Hepatocyte (in vitro differentiated cells): ENCODE data around the gene FBN1. TPM values are rescaled to one million over a fixed set of nuclear protein-coding genes. Genes with fewer than 3 reads are reported as not detected.
A peak's percentile ranks its signal among the peaks of the same experiment; 100 is the strongest.

Experiments used
- DNase-seq: peaks from one replicate; pipeline ENCODE4 v3.0.0-alpha.2; 2016; ENCODE audit warnings: low spot score
- H2AFZ ChIP-seq: fragments of 200-600 bp; sonication (generic); 2 replicates; pipeline ENCODE4 v1.6.0; 2016; ENCODE audit warnings: antibody characterized with exemption, mild to moderate bottlenecking
- H3K27ac ChIP-seq: fragments of 200-600 bp; sonication (generic); 2 replicates; pipeline ENCODE4 v1.5.1; 2016; ENCODE audit warnings: mild to moderate bottlenecking
- H3K27me3 ChIP-seq: fragments of 200-600 bp; sonication (generic); 2 replicates; pipeline ENCODE4 v1.6.1; 2016
- H3K36me3 ChIP-seq: fragments of 200-600 bp; sonication (generic); replicated peaks from 2 replicates; pipeline ENCODE4 v1.5.1; 2016; ENCODE audit warnings: low read depth; ENCODE audit not compliant: insufficient read depth
- H3K4me1 ChIP-seq: fragments of 200-600 bp; sonication (generic); 2 replicates; pipeline ENCODE4 v1.5.1; 2016; ENCODE audit warnings: mild to moderate bottlenecking, moderate library complexity; ENCODE audit not compliant: insufficient read depth
- H3K4me2 ChIP-seq: fragments of 200-600 bp; sonication (generic); 2 replicates; pipeline ENCODE4 v1.6.0; 2016
- H3K4me3 ChIP-seq: fragments of 200-600 bp; sonication (generic); 2 replicates; pipeline ENCODE4 v1.5.1; 2016; ENCODE audit warnings: mild to moderate bottlenecking
- H3K79me2 ChIP-seq: fragments of 200-600 bp; sonication (generic); 2 replicates; pipeline ENCODE4 v1.6.0; 2017; ENCODE audit warnings: mild to moderate bottlenecking
- H3K9me2 ChIP-seq: fragments of 200-600 bp; sonication (generic); replicated peaks from 2 replicates; pipeline ENCODE4 v1.6.0; 2017; ENCODE audit warnings: mild to moderate bottlenecking; ENCODE audit not compliant: insufficient read depth
- H3K9me3 ChIP-seq: fragments of 200-600 bp; sonication (generic); 2 replicates; pipeline ENCODE4 v1.5.1; 2016; ENCODE audit warnings: low read depth, mild to moderate bottlenecking
- H4K20me1 ChIP-seq: fragments of 200-600 bp; sonication (generic); 2 replicates; pipeline ENCODE4 v1.6.0; 2016; ENCODE audit warnings: mild to moderate bottlenecking; ENCODE audit not compliant: insufficient read depth, poor library complexity, severe bottlenecking
- CTCF ChIP-seq: fragments of 200-600 bp; sonication (generic); IDR thresholded peaks from 2 replicates; pipeline ENCODE4 v1.5.1; 2016; ENCODE audit warnings: antibody characterized with exemption, mild to moderate bottlenecking; ENCODE audit not compliant: poor library complexity
- EZH2 ChIP-seq: fragments of 200-600 bp; sonication (generic); IDR thresholded peaks from 2 replicates; pipeline ENCODE4 v1.6.1; 2016; ENCODE audit warnings: antibody characterized with exemption, mild to moderate bottlenecking, borderline replicate concordance
- EZH2phosphoT487 ChIP-seq: fragments of 200-600 bp; sonication (generic); IDR thresholded peaks from one replicate; pipeline ENCODE4 v1.6.1; 2018; ENCODE audit warnings: antibody characterized with exemption, mild to moderate bottlenecking, low read depth, moderate library complexity; ENCODE audit not compliant: unreplicated experiment, severe bottlenecking
- WGBS: methylation state at CpG from one replicate; pipeline ENCODE4 v1.1.6; 2016; ENCODE audit warnings: low lambda C conversion rate; ENCODE audit errors: missing lambda C conversion rate; 5-methylcytosine and 5-hydroxymethylcytosine counted together
- polyA plus RNA-seq: library from polyadenylated mRNA; unstranded; fragments of >200 nt; fragmentation: Nextera tagmentation; extraction: Ambion mirVana; gene quantifications from 2 replicates; pipeline ENCODE4 v1.2.1, GENCODE V29; 2016
- total RNA-seq: library from RNA; depleted of rRNA; stranded (reverse); fragments of >200 nt; gene quantifications from 2 replicates; pipeline ENCODE4 v1.2.3, GENCODE V29; 2014

FBN1 gene
- total and polyA plus RNA-seq, 2 experiments from 2014 or later, result 76.6 to 199 TPM

- no peaks in the 10 kb centered on the region for H3K79me2 ChIP-seq
Measured at GRCh38 chr15:48592933-48593332, 52.6 kb downstream of the FBN1 start.

GRCh38 chr15:48592221-48592731 is 53.2 kb downstream of the FBN1 start:
- 60% methylated on average over 2 of the region's 2 CpGs for WGBS
- Histone ChIP-seq H3K4me3 (no peak overlapping the region), H3K27ac (peak overlapping the region; percentile 54), H2AFZ (no peak overlapping the region), H3K9me3 (no peaks in the 10 kb centered on the region), H4K20me1 (no peaks in the 10 kb centered on the region), H3K36me3 (no peaks in the 10 kb centered on the region), H3K27me3 (no peaks in the 10 kb centered on the region), H3K4me2 (no peak overlapping the region), H3K4me1 (no peaks in the 10 kb centered on the region), H3K9me2 (no peaks in the 10 kb centered on the region), H3K79me2 (no peaks in the 10 kb centered on the region)
- peak; percentile 25 for DNase-seq
- TF ChIP-seq EZH2, result no peak

More at GRCh38 chr15:48592933-48593332, 52.6 kb downstream of the FBN1 start:
- no peaks in the 10 kb centered on the region for H3K4me1 ChIP-seq
- DNase-seq, result no peak
- no peak overlapping the region for H3K4me3 ChIP-seq
- H2AFZ ChIP-seq, result no peak overlapping the region
- H3K9me3 ChIP-seq, result no peaks in the 10 kb centered on the region
- TF ChIP-seq EZH2phosphoT487, result no peak
- TF ChIP-seq EZH2, result no peak
- TF ChIP-seq CTCF, result no peak
- no peaks in the 10 kb centered on the region for H3K27me3 ChIP-seq
- peak overlapping the region; percentile 12 for H3K27ac ChIP-seq
- no peaks in the 10 kb centered on the region for H3K36me3 ChIP-seq
- H3K4me2 ChIP-seq, result no peak overlapping the region
- no peaks in the 10 kb centered on the region for H4K20me1 ChIP-seq
- 85% methylated on average over 1 of the region's 1 CpG for WGBS
- H3K9me2 ChIP-seq, result no peaks in the 10 kb centered on the region

- no peak overlapping the region for H3K4me2 ChIP-seq
- 38% methylated on average over 1 of the region's 1 CpG for WGBS
Measured at GRCh38 chr15:48590723-48591122, 54.8 kb downstream of the FBN1 start.

GRCh38 chr15:48584812-48585563 is 60.5 kb downstream of the FBN1 start:
- H3K4me1 ChIP-seq, result no peaks in the 10 kb centered on the region
- H3K36me3 ChIP-seq, result no peaks in the 10 kb centered on the region
- no peak overlapping the region for H3K4me2 ChIP-seq
- no peak for DNase-seq
- WGBS, result 86% methylated on average over 6 of the region's 6 CpGs
- no peak overlapping the region for H3K27ac ChIP-seq
- H4K20me1 ChIP-seq, result no peaks in the 10 kb centered on the region
- H3K9me2 ChIP-seq, result no peaks in the 10 kb centered on the region
- H3K27me3 ChIP-seq, result no peaks in the 10 kb centered on the region
- H3K79me2 ChIP-seq, result no peaks in the 10 kb centered on the region
- H3K4me3 ChIP-seq, result no peak overlapping the region
- TF ChIP-seq EZH2phosphoT487, result no peak
- no peak for TF ChIP-seq EZH2
- no peak for TF ChIP-seq CTCF
- H2AFZ ChIP-seq, result no peak overlapping the region
- no peaks in the 10 kb centered on the region for H3K9me3 ChIP-seq

More at GRCh38 chr15:48590723-48591122, 54.8 kb downstream of the FBN1 start:
- Histone ChIP-seq H3K4me3 (no peak overlapping the region), H3K9me2 (no peaks in the 10 kb centered on the region), H3K79me2 (no peaks in the 10 kb centered on the region), H3K36me3 (no peaks in the 10 kb centered on the region), H3K27ac (no peak overlapping the region), H3K4me1 (no peaks in the 10 kb centered on the region), H3K9me3 (no peaks in the 10 kb centered on the region), H2AFZ (no peak overlapping the region), H4K20me1 (no peaks in the 10 kb centered on the region), H3K27me3 (no peaks in the 10 kb centered on the region)
- TF ChIP-seq EZH2, result no peak
- TF ChIP-seq EZH2phosphoT487, result no peak
- DNase-seq, result no peak
